Heart right ventricle (tissue), 16 donors: ENCODE measurements around the gene TRAP1. TPM values are rescaled to one million over a fixed set of nuclear protein-coding genes. Genes with fewer than 3 reads are reported as not detected.

Source experiments
- ATAC-seq, 8 donors: fragments of 200-7000 bp; cut with Tn5 transposase; one replicate each; pipeline ENCODE4 v1.9.1; 2020; ENCODE audit warnings: mild to moderate bottlenecking in 8 of 8, moderate library complexity in 8 of 8, moderate number of reproducible peaks in 1 of 8
- DNase-seq, 2 donors: peaks; one replicate each; pipeline ENCODE4 v3.0.0-alpha.2; 2020
- H3K27ac ChIP-seq, 10 donors: fragments of 200-600 bp; sonication (generic) in 2 of 10; one replicate each; pipeline versions ENCODE4 v1.5.0 to v1.8.0; 2020 to 2022; ENCODE audit warnings: mild to moderate bottlenecking in 3 of 10
- H3K27me3 ChIP-seq, 7 donors: fragments of 200-600 bp; one replicate each; pipeline ENCODE4 v1.8.0; 2021 to 2022; ENCODE audit warnings: mild to moderate bottlenecking in 2 of 7
- H3K36me3 ChIP-seq, 9 donors: fragments of 200-600 bp; sonication (generic) in 1 of 9; one replicate each; pipeline versions ENCODE4 v1.5.0 to v1.8.0; 2020 to 2022; ENCODE audit warnings: mild to moderate bottlenecking in 2 of 9
- H3K4me1 ChIP-seq, 9 donors: fragments of 200-600 bp; sonication (generic) in 1 of 9; one replicate each; pipeline versions ENCODE4 v1.5.0 to v1.8.0; 2020 to 2022; ENCODE audit warnings: mild to moderate bottlenecking in 4 of 9
- H3K4me3 ChIP-seq, 10 donors: fragments of 200-600 bp; sonication (generic) in 2 of 10; one replicate each; pipeline versions ENCODE4 v1.5.0 to v1.8.0; 2020 to 2022; ENCODE audit warnings: mild to moderate bottlenecking in 7 of 10, moderate library complexity in 2 of 10
- H3K9me3 ChIP-seq, 11 donors: fragments of 200-600 bp in 10 of 11; sonication (generic) in 2 of 11; one replicate each; pipeline versions ENCODE4 v1.5.0 to v1.8.0; 2013 to 2022; ENCODE audit warnings: mild to moderate bottlenecking in 2 of 11, control low read depth in 1 of 11, moderate library complexity in 1 of 11
- CTCF ChIP-seq, 9 donors: fragments of 200-600 bp; sonication (generic) in 2 of 9; IDR thresholded peaks; one replicate each; pipeline versions ENCODE4 v1.5.0 to v1.8.0; 2021 to 2022; ENCODE audit warnings: antibody characterized with exemption in 9 of 9, mild to moderate bottlenecking in 5 of 9, moderate library complexity in 1 of 9
- WGBS, 2 donors: extraction: QIAGEN DNeasy Blood & Tissue Kit; methylation state at CpG; one replicate each; pipeline ENCODE4 v1.1.7; 2013; ENCODE audit warnings: inconsistent platforms in 1 of 2; 5-methylcytosine and 5-hydroxymethylcytosine counted together
- intact Hi-C, 10 donors: fragments of 100-400 bp; cut with DNase I; formaldehyde crosslinking; loops; one replicate each; pipeline versions ENCODE4 v1.11.1 to v1.14.2; 2022
- polyA plus RNA-seq, 2 donors: library from polyadenylated mRNA; stranded (reverse); fragments of 200-250 nt; gene quantifications; one replicate each; pipeline ENCODE4 v1.2.3, GENCODE V29; 2013
- total RNA-seq, 10 donors: library from RNA; stranded (reverse); fragmentation: NEBNext Ultra II Directional in 3 of 10; extraction: Animal tissue kit (Norgen Biotek cat#: 25700) in 3 of 10; gene quantifications; one replicate each; pipeline versions ENCODE4 v1.2.1 to v1.2.4, GENCODE V29; 2021 to 2023
- donor health status: Arrhythmogenic right ventricular cardiomyopathy.
- donor health status: ischemic (EF 13 %, LVEDD 7.1; RV severe dilation, severe dysfunction).
- donor health status: healthy with polysubstance abuse.
- donor health status: DM: no; HTN: yes; CAD: no.
- donor health status: DM: no; HTN: no; CAD: no.
- donor health status: ischemic (EF 25% LVEDD 6.9; RV normal size, moderate dysfunction).
- donor health status: ischemic (EF 25% LVEDD 5.7; RV mildly dilated, moderate dysfunction).
- donor health status: healthy.
- donor health status: DM: yes; HTN: yes; CAD: no.
- donor health status: Ischemic cardiomyopathy.
- donor health status: ischemic (EF 35%, LVEDD 5.7; RV mildly dilated, moderate dysfunction).
- donor health status: nonischemic (EF 11% LVEDD 7.7; RV severe dilation, severe dysfunction).
- donor health status: DM: yes; HTN: yes; CAD: no.
- donor health status: PGD.
- donor health status: ischemic (EF 29% LVEDD 5.4; RV normal size, mild dysfunction).
- donor health status: nonischemic (EF 23%, LVEDD 6.1; RV moderate dilation, normal function).

Gene TRAP1
- total and polyA plus RNA-seq, 12 donors: 57.3 to 148 (median 120) TPM

- ATAC-seq (no peak), DNase-seq (no peak)
- WGBS, 2 donors: 94 to 95% methylated on average over 9 of the region's 9 CpGs
- H3K36me3 ChIP-seq: peaks cover 0 to 42% (median 4%) of the 10 kb centered on the region in 9 donors
- intact Hi-C loops: no loop called here
- no peaks in the 10 kb centered on the region for H3K9me3 ChIP-seq
- H3K27me3 ChIP-seq: no peaks in the 10 kb centered on the region
- no peak for TF ChIP-seq CTCF (IDR thresholded peaks at IDR 0.05)
- peaks cover 0 to 9% (median 0%) of the 10 kb centered on the region in 9 donors for H3K4me1 ChIP-seq
- no peak overlapping the region for H3K4me3 ChIP-seq
- no peak overlapping the region for H3K27ac ChIP-seq
Measured at GRCh38 chr16:3641801-3642396, 75.4 kb downstream of the TRAP1 start.

- intact Hi-C loops: no loop called here
- no peak for TF ChIP-seq CTCF (IDR thresholded peaks at IDR 0.05)
- no peak for DNase-seq
Measured at GRCh38 chr16:3640632-3641501, 76.5 kb downstream of the TRAP1 start.

GRCh38 chr16:3640207-3640606 is 77.1 kb downstream of the TRAP1 start:
- H3K4me3 ChIP-seq: no peak overlapping the region
- H3K9me3 ChIP-seq: no peaks in the 10 kb centered on the region
- H3K27ac ChIP-seq: no peak overlapping the region
- no peaks in the 10 kb centered on the region for H3K27me3 ChIP-seq
- peaks cover 0 to 38% (median 4%) of the 10 kb centered on the region in 9 donors for H3K36me3 ChIP-seq
- H3K4me1 ChIP-seq: peaks cover 0 to 10% (median 0%) of the 10 kb centered on the region in 9 donors
- DNase-seq: no peak
- ATAC-seq: no peak
- intact Hi-C loops: no loop called here
- WGBS, 2 donors: 93% methylated on average over 3 of the region's 3 CpGs
- no peak for TF ChIP-seq CTCF (IDR thresholded peaks at IDR 0.05)

More at GRCh38 chr16:3640632-3641501, 76.5 kb downstream of the TRAP1 start:
- WGBS, 2 donors: 95 to 97% methylated on average over 17 of the region's 17 CpGs
- peaks cover 0 to 10% (median 0%) of the 10 kb centered on the region in 9 donors for H3K4me1 ChIP-seq
- H3K27ac ChIP-seq: no peak overlapping the region
- ATAC-seq: peak in 1 of 8 donors; percentile 36
- no peak overlapping the region for H3K4me3 ChIP-seq
- no peaks in the 10 kb centered on the region for H3K27me3 ChIP-seq
- peaks cover 0 to 42% (median 4%) of the 10 kb centered on the region in 9 donors for H3K36me3 ChIP-seq
- no peaks in the 10 kb centered on the region for H3K9me3 ChIP-seq

GRCh38 chr16:3638916-3639644 is 78.2 kb downstream of the TRAP1 start:
- no peaks in the 10 kb centered on the region for H3K9me3 ChIP-seq

More at GRCh38 chr16:3638916-3639644, 78.2 kb downstream of the TRAP1 start:
- no peak overlapping the region for H3K4me3 ChIP-seq
- intact Hi-C loops: no loop called here
- TF ChIP-seq CTCF (IDR thresholded peaks at IDR 0.05): no peak
- no peak overlapping the region for H3K27ac ChIP-seq
- DNase-seq: no peak
- no peaks in the 10 kb centered on the region for H3K27me3 ChIP-seq
- H3K4me1 ChIP-seq: peaks cover 0 to 10% (median 0%) of the 10 kb centered on the region in 9 donors
- WGBS, 2 donors: 89% methylated on average over 13 of the region's 13 CpGs
- ATAC-seq: peak in 1 of 8 donors; percentile 20
- H3K36me3 ChIP-seq: peaks cover 0 to 31% (median 4%) of the 10 kb centered on the region in 9 donors
